Activated CD8-positive, alpha-beta memory T cell treated with anti-CD3 and anti-CD28 coated beads, Interleukin-2, amount 10 ng/mL, durations not matched to agents 7 days and 5 days (primary cell): ENCODE data around the gene RASA1. TPM values are rescaled to one million over a fixed set of nuclear protein-coding genes. Genes with fewer than 3 reads are reported as not detected.

Experiments
- ATAC-seq: fragments of 150-1000 bp; cut with Tn5 transposase; one replicate; pipeline ENCODE4 v1.10.0; 2021; ENCODE audit warnings: moderate library complexity
- CTCF ChIA-PET: fragments of 350-600 bp; sonication (Branson Sonifier 250); formaldehyde crosslinking; loops from one replicate; lab custom pipeline; 2021; ENCODE audit warnings: antibody characterized with exemption; lab: Charles Lee
- DNase-seq: peaks from one replicate; pipeline ENCODE4 v3.0.0-alpha.2; 2020
- H3K27ac Mint-ChIP-seq: one replicate; pipeline ENCODE4 v1.8.0; 2021; ENCODE audit warnings: mild to moderate bottlenecking, mixed read lengths
- H3K27me3 Mint-ChIP-seq: one replicate; pipeline ENCODE4 v1.8.0; 2021; ENCODE audit warnings: mixed read lengths
- H3K36me3 Mint-ChIP-seq: one replicate; pipeline ENCODE4 v1.8.0; 2021; ENCODE audit warnings: mild to moderate bottlenecking, mixed read lengths
- H3K4me1 Mint-ChIP-seq: one replicate; pipeline ENCODE4 v1.8.0; 2021; ENCODE audit warnings: mixed read lengths
- H3K4me3 Mint-ChIP-seq: one replicate; pipeline ENCODE4 v1.8.0; 2021; ENCODE audit warnings: mild to moderate bottlenecking, moderate library complexity, mixed read lengths
- H3K9me3 Mint-ChIP-seq: one replicate; pipeline ENCODE4 v1.8.0; 2022; ENCODE audit warnings: low read depth, mixed read lengths
- total RNA-seq, 2 experiments: library from RNA; stranded (reverse); gene quantifications; one replicate each; pipeline ENCODE4 v1.2.3, GENCODE V29; 2021

Gene RASA1
- total RNA-seq, 2 experiments from 2014 or later: 15.4 to 22.1 TPM

DNA sequence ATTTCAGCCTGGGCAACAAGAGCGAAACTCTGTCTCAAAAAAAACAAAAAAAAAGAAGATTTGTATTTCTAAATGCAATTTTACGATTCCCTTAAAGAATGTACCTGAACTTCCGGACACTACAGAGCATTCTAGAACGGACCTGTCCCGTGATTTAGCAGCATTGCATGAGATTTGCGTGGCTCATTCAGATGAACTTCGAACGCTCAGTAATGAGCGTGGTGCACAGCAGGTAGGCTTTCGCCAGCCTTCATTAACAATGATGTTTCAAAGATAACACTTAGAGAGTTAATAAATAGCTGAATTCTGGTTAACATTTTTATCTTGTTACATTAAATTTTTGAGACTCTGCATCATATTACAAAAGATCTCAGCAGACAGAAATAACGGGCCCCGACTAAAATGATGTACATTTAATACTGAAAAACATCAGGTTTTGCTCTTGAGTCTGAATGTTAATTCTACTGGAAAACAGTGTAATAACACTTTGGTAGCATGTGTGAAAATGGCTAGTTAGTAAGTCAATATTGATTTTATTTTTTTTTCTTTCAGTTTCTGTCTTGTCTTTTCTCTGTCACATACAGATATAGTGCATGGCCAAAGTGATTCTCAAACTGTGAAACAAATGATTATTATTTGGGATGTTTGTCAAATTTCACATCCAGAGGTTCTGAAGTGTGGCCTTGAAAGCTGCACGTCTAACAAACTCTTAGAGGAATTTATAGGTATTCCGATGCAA is 121.8 kb downstream of the RASA1 start:
- no peaks in the 10 kb centered on the region for H3K9me3 Mint-ChIP-seq
- H3K36me3 Mint-ChIP-seq: peaks cover 56% of the 10 kb centered on the region
- no peaks in the 10 kb centered on the region for H3K27me3 Mint-ChIP-seq
- DNase-seq (no peak), ATAC-seq (no peak)
- no peak overlapping the region for H3K4me3 Mint-ChIP-seq
- H3K4me1 Mint-ChIP-seq: peaks cover 18% of the 10 kb centered on the region
- CTCF ChIA-PET: no interaction called here
- H3K27ac Mint-ChIP-seq: peak overlapping the region; percentile 58

DNA sequence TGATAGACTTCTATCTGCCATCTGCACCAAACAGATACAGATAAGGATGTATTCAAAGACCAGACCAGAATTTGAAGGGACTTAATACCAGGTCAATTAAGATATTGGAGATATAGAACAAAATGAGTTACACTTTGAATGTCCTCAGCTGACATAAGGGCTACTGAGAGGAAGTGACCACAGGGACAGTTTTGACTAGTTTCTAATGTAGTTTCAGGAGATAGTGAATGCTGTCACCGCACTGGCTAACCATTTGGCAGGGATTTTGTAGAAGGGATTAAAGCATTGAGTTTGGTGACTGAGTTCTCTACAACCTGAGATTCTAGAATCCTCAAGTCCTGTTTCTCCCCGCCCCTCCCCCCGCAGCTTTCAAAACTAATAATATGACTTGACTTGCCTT is 122.4 kb downstream of the RASA1 start:
- DNase-seq (no peak), ATAC-seq (no peak)
- CTCF ChIA-PET: interaction anchor here (1.2 kb wide), 1 partner anchor 10 kb away, joined by 3 read pairs; no protein-coding TSS in a partner anchor
- Mint-ChIP-seq H3K4me1 (peaks cover 18% of the 10 kb centered on the region), H3K4me3 (no peak overlapping the region), H3K36me3 (peaks cover 60% of the 10 kb centered on the region), H3K27ac (peak overlapping the region; percentile 58), H3K27me3 (no peaks in the 10 kb centered on the region), H3K9me3 (no peaks in the 10 kb centered on the region)

DNA sequence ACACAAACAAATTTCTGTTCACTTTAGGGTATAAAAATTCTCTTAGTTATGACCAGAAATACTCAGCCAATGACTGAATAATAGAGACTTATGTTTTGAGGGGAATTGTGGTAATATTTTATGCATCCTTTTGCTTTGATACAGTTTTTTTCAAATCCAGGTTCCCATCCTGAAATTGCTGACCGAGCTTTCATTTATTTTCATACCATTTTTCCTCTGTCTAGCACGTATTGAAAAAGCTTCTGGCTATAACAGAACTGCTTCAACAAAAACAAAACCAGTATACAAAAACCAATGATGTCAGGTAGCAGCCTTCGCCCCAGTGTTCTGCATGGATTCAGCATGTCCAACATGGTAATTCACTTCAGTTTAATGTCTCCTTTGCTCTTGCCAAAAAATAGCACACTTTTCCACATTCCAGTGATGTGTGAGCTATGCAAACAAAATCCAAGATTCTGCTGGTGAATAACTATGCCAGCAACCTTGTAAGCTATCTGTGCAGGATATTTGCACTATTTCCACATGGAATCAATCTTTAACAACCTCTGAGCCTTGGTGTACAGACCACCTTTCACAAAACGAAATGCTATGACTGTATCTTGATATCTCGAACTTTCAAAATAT is 123.0 kb downstream of the RASA1 start:
- Mint-ChIP-seq H3K36me3 (peaks cover 63% of the 10 kb centered on the region), H3K4me3 (no peak overlapping the region), H3K27ac (peak overlapping the region; percentile 45), H3K9me3 (no peaks in the 10 kb centered on the region), H3K27me3 (no peaks in the 10 kb centered on the region), H3K4me1 (peaks cover 18% of the 10 kb centered on the region)
- DNase-seq: no peak
- no peak for ATAC-seq
- CTCF ChIA-PET: interaction anchor here (1.2 kb wide), 1 partner anchor 9 kb away, joined by 3 read pairs; no protein-coding TSS in a partner anchor

DNA sequence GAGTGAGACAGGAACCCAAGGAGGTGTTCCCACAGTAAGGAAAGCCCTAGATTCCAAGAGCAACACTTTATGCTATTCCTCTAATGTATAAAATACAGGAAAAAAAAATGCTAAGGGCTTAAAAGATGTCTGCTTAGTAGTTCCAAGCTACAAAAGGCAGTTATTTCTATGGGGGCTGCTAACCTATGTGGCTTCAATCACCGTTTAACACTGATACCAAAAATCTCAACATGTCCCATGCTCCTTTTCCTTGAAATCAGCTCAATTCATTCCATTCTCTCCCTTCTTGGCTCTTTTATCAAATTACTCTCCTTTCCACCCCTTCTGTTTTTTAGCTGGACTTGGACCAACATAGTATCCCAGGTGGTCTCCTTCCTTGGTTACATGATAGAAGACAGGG is 124.5 kb downstream of the RASA1 start:
- Mint-ChIP-seq H3K4me3 (no peak overlapping the region), H3K4me1 (peaks cover 19% of the 10 kb centered on the region), H3K36me3 (peaks cover 62% of the 10 kb centered on the region), H3K27me3 (no peaks in the 10 kb centered on the region), H3K9me3 (no peaks in the 10 kb centered on the region), H3K27ac (peak overlapping the region; percentile 27)
- no peak for DNase-seq
- no peak for ATAC-seq
- CTCF ChIA-PET: interaction anchor here (0.9 to 1.5 kb wide), 2 partner anchors 8 to 9 kb away, joined by 4 read pairs; no protein-coding TSS in a partner anchor

DNA sequence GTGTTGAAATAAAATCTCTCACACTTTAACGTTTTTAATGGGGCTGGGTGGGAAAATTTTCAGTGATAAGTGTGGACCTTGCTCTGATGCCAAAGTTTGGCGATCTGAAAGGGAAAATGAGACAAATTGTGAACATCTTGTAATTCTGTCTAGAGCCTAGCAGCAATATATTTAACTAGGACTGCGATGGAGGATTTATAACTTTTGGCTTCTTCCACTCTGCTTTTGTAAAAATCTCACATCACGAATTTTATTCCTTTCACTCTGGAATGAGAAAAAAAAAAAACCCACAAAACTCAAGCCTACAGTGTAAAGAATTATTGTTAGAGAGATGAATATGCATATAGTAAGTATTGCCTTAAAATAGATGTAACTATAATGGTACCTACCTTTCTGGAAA is 125.1 kb downstream of the RASA1 start:
- H3K27me3 Mint-ChIP-seq: no peaks in the 10 kb centered on the region
- ATAC-seq: no peak
- no peak overlapping the region for H3K27ac Mint-ChIP-seq
- H3K9me3 Mint-ChIP-seq: no peaks in the 10 kb centered on the region
- CTCF ChIA-PET: interaction anchor here (1.5 kb wide), 1 partner anchor 9 kb away, joined by 4 read pairs; no protein-coding TSS in a partner anchor
- DNase-seq: no peak
- no peak overlapping the region for H3K4me3 Mint-ChIP-seq
- H3K4me1 Mint-ChIP-seq: peaks cover 20% of the 10 kb centered on the region
- peaks cover 64% of the 10 kb centered on the region for H3K36me3 Mint-ChIP-seq

DNA sequence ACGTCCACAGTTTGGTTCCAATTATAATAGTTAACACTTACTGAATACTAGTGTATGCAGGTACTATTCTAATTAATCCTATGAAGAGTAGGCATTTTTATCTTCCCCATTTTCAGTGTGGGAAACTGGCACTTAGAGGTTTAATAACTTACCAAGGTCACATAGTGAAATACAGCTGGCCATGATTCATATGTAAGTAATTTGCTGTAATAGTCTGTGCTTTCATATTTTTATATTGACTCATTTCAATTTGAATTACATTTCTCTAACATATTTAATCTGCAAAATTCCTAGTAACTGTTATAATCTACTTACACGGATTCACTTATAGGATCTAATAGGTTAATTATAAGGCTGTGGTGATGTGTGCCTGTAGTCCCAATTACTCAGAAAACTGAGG is 125.6 kb downstream of the RASA1 start:
- H3K27ac Mint-ChIP-seq: no peak overlapping the region
- H3K36me3 Mint-ChIP-seq: peaks cover 62% of the 10 kb centered on the region

DNA sequence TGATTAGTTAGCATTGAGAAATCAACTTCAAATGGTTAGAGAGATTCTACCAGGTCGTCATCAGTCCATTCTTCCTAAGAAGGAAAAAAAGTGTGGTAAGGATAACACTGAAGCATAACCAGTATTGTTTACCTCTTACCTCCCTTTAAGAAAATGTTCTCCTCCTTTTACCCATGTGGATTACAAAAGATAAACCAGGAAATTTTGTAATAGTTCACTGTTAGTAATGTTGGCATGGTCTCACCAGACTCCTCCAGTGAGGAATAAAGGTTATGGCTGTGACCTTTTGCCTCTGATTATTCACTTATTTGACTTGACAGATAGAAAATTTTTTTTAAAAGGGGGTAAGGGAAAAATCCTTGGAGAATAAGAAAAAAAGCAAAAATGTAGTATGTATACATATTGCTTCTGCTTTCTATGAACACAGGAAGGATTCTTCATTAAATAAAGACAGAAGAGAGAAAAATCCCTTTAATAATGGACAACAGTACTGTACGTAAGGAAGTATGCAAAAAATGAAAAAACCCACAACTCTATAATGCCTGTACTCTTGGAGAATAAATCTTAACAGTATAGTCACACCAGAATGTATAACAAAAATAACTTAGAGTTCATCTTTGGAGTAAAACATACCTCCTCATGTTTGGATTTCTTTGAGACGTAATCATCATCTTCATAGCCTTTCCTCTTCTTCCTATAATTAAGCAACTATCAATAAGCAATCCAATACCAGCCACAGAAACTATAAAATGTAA is 126.9 kb downstream of the RASA1 start:
- Mint-ChIP-seq H3K4me3 (no peak overlapping the region), H3K27ac (no peak overlapping the region), H3K4me1 (peaks cover 20% of the 10 kb centered on the region), H3K9me3 (no peaks in the 10 kb centered on the region), H3K27me3 (no peaks in the 10 kb centered on the region), H3K36me3 (peaks cover 62% of the 10 kb centered on the region)
- DNase-seq (no peak), ATAC-seq (no peak)
- CTCF ChIA-PET: interaction anchor here (1.2 kb wide), 1 partner anchor 15 kb away, joined by 4 read pairs; no protein-coding TSS in a partner anchor

More for the DNA sequence above, 125.6 kb downstream of the RASA1 start:
- H3K4me1 Mint-ChIP-seq: peaks cover 20% of the 10 kb centered on the region
- H3K9me3 Mint-ChIP-seq: no peaks in the 10 kb centered on the region
- H3K27me3 Mint-ChIP-seq: no peaks in the 10 kb centered on the region
- DNase-seq (no peak), ATAC-seq (no peak)
- CTCF ChIA-PET: interaction anchor here (1.2 kb wide), 1 partner anchor 13 kb away, joined by 4 read pairs; no protein-coding TSS in a partner anchor
- no peak overlapping the region for H3K4me3 Mint-ChIP-seq

DNA sequence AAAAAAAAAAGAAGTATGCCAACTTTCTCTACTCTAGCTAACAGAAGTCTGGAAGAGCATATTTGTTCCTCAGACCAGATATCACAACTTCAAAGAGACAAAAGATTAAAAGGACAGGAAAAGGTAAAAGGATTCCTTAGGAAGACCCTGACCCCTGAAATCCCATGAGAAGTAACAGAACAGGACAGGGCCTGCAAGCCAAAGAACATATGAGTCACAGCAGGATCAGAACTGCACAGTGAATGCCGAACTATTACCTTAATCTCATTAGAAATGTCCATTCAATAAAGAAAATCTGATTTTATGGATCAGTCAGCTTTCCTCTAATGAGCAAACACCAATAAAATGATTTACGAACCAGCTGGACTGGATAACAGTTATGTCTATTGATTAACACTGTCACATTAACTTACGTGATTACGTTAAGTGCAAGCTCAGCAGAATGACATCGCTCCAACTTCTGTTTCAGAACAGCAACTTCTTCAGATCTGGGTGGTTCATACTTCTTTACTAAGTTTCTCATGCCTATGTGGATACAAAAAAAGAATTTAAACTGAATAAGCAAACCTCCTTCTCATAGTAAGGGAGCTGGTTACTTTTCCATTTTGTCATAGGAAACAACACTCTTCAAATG is 131.4 kb downstream of the RASA1 start:
- peaks cover 9% of the 10 kb centered on the region for H3K4me1 Mint-ChIP-seq
- H3K9me3 Mint-ChIP-seq: no peaks in the 10 kb centered on the region
- no peaks in the 10 kb centered on the region for H3K27me3 Mint-ChIP-seq
- DNase-seq: no peak
- H3K36me3 Mint-ChIP-seq: peaks cover 53% of the 10 kb centered on the region
- H3K27ac Mint-ChIP-seq: no peak overlapping the region
- ATAC-seq: no peak
- CTCF ChIA-PET: interaction anchor here (0.8 to 1.8 kb wide), 8 partner anchors 13 to 417 kb away, joined by 3 to 12 read pairs (median 4); partner anchors contain the start of gene CCNH
- no peak overlapping the region for H3K4me3 Mint-ChIP-seq

DNA sequence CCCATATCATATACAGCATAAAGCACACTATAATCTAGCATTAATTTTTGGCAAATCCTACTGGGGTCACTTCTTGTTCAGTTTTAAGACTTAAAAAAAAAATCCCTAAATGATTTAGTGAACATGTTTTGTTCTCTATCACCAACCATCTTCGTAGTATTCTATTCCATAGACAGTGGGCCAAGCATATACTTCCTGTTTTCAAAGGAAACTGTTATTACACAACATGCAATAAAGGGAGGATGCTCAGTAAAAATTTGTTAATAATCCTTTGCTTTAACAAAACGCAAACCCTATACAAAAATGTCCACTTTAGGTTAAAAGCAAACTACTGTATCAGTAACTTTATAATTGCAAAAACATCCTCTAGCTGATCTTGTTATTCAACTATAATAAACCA is 132.0 kb downstream of the RASA1 start:
- no peaks in the 10 kb centered on the region for H3K27me3 Mint-ChIP-seq
- no peak for DNase-seq
- no peak for ATAC-seq
- H3K36me3 Mint-ChIP-seq: peaks cover 53% of the 10 kb centered on the region
- no peak overlapping the region for H3K4me3 Mint-ChIP-seq
- H3K9me3 Mint-ChIP-seq: no peaks in the 10 kb centered on the region
- peaks cover 12% of the 10 kb centered on the region for H3K4me1 Mint-ChIP-seq
- CTCF ChIA-PET: interaction anchor here (0.8 to 2.3 kb wide), 17 partner anchors 8 to 503 kb away, joined by 3 to 12 read pairs (median 4); partner anchors contain the start of gene CCNH
- H3K27ac Mint-ChIP-seq: no peak overlapping the region

DNA sequence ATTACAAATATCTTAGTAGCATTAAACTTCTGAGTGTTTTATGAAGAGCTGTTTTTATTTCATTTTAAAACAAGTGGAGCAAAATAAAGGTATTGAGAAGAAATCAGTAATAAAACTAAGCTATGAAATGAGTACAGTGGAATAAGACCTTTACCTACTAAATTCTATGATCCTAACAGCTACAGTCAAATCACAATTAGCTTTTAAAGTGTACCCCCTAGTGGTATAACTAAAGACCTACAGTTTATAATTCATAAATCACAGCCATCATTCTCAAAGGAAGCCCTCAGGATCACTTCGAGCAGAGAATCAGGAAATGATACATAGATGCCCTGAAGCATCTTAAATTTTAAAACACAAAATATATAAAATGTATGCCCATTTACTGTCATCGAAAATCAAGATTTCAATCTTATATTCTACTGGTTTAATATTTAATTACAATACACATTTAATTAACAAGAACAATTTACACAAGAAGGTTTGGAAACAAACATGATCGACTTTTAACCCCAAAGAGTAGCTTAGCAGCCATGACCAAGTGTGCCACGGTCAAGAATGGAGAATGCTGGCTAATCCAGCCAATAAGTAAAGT is 132.7 kb downstream of the RASA1 start:
- Mint-ChIP-seq H3K9me3 (no peaks in the 10 kb centered on the region), H3K27me3 (no peaks in the 10 kb centered on the region), H3K4me1 (peaks cover 15% of the 10 kb centered on the region), H3K4me3 (no peak overlapping the region), H3K36me3 (peaks cover 50% of the 10 kb centered on the region), H3K27ac (no peak overlapping the region)
- CTCF ChIA-PET: interaction anchor here (0.6 to 2.3 kb wide), 18 partner anchors 9 to 503 kb away, joined by 3 to 12 read pairs (median 4); partner anchors contain the start of gene CCNH
- peak; percentile 70 for ATAC-seq
- DNase-seq: no peak

DNA sequence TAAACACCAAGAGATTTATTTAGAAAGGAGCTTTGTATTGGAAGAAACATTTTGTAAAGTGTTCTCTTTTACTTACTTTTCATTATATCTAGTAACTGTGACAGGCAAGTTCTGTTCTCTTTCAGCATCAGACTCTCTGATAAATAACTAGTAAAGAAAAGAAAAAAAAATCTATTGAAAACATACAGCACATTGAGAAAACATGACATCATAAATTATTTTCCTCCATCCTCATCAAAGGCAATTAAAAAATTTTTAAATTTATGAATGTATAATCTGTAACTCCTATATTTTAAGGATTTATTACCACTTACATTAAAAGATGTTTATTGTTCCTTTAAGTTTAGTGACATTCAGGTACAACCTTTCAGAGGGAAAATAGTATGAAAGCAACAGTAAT is 133.9 kb downstream of the RASA1 start:
- ATAC-seq (no peak), DNase-seq (no peak)
- no peak overlapping the region for H3K4me3 Mint-ChIP-seq
- H3K27ac Mint-ChIP-seq: no peak overlapping the region
- peaks cover 26% of the 10 kb centered on the region for H3K4me1 Mint-ChIP-seq
- CTCF ChIA-PET: interaction anchor here (1.7 to 2.3 kb wide), 2 partner anchors 390 to 415 kb away, joined by 4 to 6 read pairs; no protein-coding TSS in a partner anchor
- peaks cover 58% of the 10 kb centered on the region for H3K36me3 Mint-ChIP-seq
- no peaks in the 10 kb centered on the region for H3K9me3 Mint-ChIP-seq
- no peaks in the 10 kb centered on the region for H3K27me3 Mint-ChIP-seq

DNA sequence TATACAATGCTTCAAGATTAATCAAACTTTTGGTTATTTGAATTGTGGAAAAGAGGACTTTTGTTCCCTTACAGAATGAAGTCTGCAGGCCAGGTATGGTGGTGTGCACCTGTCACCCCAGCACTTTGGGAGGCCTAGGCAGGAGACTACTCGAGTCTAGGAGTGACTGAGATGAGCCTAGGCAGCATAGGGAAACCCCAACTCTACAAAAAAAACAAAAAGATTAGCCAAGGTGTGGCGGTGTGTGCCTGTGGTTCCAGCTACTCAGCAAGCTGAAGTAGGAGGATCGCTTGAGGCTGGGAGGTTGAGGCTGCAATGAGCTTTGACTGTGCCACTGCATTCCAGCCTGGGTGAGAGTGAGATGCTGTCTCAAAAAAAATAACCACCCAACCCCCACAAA is 135.7 kb downstream of the RASA1 start:
- Mint-ChIP-seq H3K27me3 (no peaks in the 10 kb centered on the region), H3K27ac (no peak overlapping the region), H3K9me3 (no peaks in the 10 kb centered on the region), H3K4me3 (no peak overlapping the region), H3K36me3 (peaks cover 64% of the 10 kb centered on the region), H3K4me1 (peaks cover 37% of the 10 kb centered on the region)
- CTCF ChIA-PET: interaction anchor here (1.5 kb wide), 1 partner anchor 9 kb away, joined by 3 read pairs; the partner anchor contains the start of gene CCNH
- ATAC-seq: no peak
- DNase-seq: no peak
